OCI-LY3 (cell line): Measurements from ENCODE around the gene PELO.

Experiments
- EZH2phosphoT487 ChIP-seq: fragments of 200-600 bp; shearing (Covaris generic); IDR thresholded peaks from 2 replicates; pipeline ENCODE4 v1.6.1; 2018; ENCODE audit warnings: antibody characterized with exemption, mixed run types, low read depth
- TF ChIP-seq, protein P1 (sequence below): fragments of 200-600, 300-600 bp; sonication (generic); IDR thresholded peaks from 2 replicates; pipeline ENCODE4 v1.5.1; 2014; ENCODE audit warnings: antibody characterized with exemption, low read length, low read depth

DNA sequence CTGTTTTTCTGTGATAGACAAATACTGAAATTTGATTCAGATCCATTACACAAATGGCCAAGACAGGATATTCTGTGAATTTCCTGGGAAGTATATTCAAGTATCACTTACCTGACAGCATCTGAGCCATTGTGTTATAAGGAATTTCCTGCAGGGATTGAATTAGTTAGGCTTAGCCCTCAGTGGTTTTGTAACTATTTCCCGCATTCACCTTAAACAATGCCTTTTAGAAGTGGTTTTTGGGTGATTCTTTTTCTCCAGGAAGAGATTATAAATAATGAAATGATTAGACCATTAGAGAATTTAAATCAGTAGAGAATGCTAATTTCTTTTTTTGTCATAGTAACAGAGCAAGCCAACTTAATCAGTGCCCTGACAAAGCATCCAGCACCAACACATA is 30.6 kb downstream of the PELO start:
- TF ChIP-seq, protein P1, sequence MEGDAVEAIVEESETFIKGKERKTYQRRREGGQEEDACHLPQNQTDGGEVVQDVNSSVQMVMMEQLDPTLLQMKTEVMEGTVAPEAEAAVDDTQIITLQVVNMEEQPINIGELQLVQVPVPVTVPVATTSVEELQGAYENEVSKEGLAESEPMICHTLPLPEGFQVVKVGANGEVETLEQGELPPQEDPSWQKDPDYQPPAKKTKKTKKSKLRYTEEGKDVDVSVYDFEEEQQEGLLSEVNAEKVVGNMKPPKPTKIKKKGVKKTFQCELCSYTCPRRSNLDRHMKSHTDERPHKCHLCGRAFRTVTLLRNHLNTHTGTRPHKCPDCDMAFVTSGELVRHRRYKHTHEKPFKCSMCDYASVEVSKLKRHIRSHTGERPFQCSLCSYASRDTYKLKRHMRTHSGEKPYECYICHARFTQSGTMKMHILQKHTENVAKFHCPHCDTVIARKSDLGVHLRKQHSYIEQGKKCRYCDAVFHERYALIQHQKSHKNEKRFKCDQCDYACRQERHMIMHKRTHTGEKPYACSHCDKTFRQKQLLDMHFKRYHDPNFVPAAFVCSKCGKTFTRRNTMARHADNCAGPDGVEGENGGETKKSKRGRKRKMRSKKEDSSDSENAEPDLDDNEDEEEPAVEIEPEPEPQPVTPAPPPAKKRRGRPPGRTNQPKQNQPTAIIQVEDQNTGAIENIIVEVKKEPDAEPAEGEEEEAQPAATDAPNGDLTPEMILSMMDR = no peak
- no peak for TF ChIP-seq EZH2phosphoT487
